Measurements from ENCODE around the gene PSMF1. TPM values are rescaled to one million over a fixed set of nuclear protein-coding genes. Genes with fewer than 3 reads are reported as not detected.

PSMF1 gene
- total RNA-seq, 4 donors from 2014 or later: 44.6 to 167 (median 67.8) TPM

- no peak overlapping the region for H3K4me3 ChIP-seq
- TF ChIP-seq, protein P1, sequence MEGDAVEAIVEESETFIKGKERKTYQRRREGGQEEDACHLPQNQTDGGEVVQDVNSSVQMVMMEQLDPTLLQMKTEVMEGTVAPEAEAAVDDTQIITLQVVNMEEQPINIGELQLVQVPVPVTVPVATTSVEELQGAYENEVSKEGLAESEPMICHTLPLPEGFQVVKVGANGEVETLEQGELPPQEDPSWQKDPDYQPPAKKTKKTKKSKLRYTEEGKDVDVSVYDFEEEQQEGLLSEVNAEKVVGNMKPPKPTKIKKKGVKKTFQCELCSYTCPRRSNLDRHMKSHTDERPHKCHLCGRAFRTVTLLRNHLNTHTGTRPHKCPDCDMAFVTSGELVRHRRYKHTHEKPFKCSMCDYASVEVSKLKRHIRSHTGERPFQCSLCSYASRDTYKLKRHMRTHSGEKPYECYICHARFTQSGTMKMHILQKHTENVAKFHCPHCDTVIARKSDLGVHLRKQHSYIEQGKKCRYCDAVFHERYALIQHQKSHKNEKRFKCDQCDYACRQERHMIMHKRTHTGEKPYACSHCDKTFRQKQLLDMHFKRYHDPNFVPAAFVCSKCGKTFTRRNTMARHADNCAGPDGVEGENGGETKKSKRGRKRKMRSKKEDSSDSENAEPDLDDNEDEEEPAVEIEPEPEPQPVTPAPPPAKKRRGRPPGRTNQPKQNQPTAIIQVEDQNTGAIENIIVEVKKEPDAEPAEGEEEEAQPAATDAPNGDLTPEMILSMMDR (IDR thresholded peaks at IDR 0.05): no peak
- TF ChIP-seq POLR2A (IDR thresholded peaks at IDR 0.05): no peak
These were observed 89.0 kb downstream of the PSMF1 start for GRCh38 chr20:1207293-1207878.

DNA sequence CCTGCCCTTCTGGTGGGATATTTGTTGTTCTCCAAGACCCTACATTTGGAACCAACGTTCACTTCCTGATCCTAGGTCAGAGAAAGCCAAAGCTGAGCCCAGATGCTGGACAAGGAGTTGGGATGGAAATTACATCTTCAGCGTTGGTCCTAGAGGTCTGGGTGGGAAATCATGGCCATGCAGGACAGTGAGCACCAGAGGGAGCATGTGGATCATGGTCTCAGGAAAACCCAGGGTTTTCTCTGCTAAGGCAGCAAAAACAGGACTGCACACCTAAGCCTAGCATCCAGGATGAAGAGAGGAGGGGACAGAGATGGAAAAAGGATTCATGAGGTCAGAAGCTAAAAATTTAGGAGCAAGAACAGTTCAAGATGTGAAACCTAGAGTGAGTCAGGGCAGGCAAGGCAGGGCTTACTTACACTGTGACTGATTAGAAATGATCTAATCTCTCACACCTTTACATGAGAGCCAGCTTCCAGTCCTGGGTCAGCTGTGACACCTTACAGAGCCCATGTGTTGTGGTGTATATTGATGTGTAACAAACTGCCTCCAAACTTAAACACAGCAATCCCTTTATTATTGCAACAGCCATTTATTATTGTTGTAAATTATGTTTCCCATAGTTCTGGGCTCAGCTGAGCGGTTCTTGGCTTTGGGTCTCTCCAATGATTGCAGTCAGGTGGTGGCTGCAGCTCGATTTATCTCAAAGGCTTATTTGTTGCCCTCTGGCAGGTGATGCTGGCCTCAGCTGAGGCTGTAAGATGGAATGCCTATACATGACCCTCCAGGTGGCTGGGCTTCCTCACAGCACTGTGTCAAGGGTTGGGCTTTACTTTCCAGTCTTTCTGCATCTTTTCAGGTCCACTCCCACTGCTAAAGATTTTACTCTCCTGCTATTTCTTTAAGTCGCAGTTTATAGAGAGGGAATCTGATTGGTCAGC, 91.3 kb downstream of the PSMF1 start:
- Histone ChIP-seq H3K4me3 (no peak overlapping the region), H3K9me3 (no peaks in the 10 kb centered on the region), H3K36me3 (no peaks in the 10 kb centered on the region), H3K4me1 (no peaks in the 10 kb centered on the region), H3K27ac (peak overlapping the region in 1 of 4 donors; percentile 2), H3K27me3 (no peaks in the 10 kb centered on the region)
- TF ChIP-seq, protein P1 (IDR thresholded peaks at IDR 0.05): peak in 1 of 6 experiments; percentile 9
- TF ChIP-seq POLR2A (IDR thresholded peaks at IDR 0.05): no peak
- no peak for DNase-seq

More at GRCh38 chr20:1207293-1207878, 89.0 kb downstream of the PSMF1 start:
- H3K36me3 ChIP-seq: no peaks in the 10 kb centered on the region
- H3K9me3 ChIP-seq: no peaks in the 10 kb centered on the region
- H3K27ac ChIP-seq: no peak overlapping the region
- DNase-seq: no peak
- H3K4me1 ChIP-seq: peaks cover 0 to 15% (median 0%) of the 10 kb centered on the region in 4 donors
- H3K27me3 ChIP-seq: no peaks in the 10 kb centered on the region

DNA sequence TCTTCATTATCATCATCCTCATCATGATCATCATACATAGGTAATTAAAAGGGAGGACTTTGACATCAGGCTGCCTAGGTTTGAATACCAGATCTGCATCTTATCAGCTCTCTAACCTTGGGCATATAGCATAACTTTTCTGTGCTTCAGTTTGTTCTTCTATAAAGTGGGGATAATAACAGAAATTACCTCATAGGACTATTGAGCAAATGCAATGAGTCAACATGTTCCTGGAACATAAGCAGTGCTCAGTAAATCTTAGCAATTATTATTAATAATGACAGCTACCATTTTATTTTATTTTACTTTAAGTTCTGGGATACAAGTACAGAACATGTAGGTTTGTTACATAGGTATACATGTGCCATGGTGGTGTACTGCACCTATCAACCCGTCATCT, 92.1 kb downstream of the PSMF1 start:
- no peak for DNase-seq
- Histone ChIP-seq H3K9me3 (no peaks in the 10 kb centered on the region), H3K27me3 (no peaks in the 10 kb centered on the region), H3K4me3 (no peak overlapping the region), H3K27ac (peak overlapping the region in 1 of 4 donors; percentile 2), H3K4me1 (no peaks in the 10 kb centered on the region), H3K36me3 (no peaks in the 10 kb centered on the region)
- no peak for TF ChIP-seq POLR2A (IDR thresholded peaks at IDR 0.05)
- TF ChIP-seq, protein P1 (IDR thresholded peaks at IDR 0.05): no peak

- Histone ChIP-seq H3K27me3 (no peaks in the 10 kb centered on the region), H3K36me3 (no peaks in the 10 kb centered on the region), H3K9me3 (no peaks in the 10 kb centered on the region), H3K4me3 (no peak overlapping the region), H3K4me1 (no peaks in the 10 kb centered on the region), H3K27ac (no peak overlapping the region)
- TF ChIP-seq, protein P1 (IDR thresholded peaks at IDR 0.05): no peak
- TF ChIP-seq POLR2A (IDR thresholded peaks at IDR 0.05): no peak
- DNase-seq: no peak
These were observed 93.6 kb downstream of the PSMF1 start for GRCh38 chr20:1212023-1212422.

- H3K27me3 ChIP-seq: no peaks in the 10 kb centered on the region
- H3K4me1 ChIP-seq: no peaks in the 10 kb centered on the region
- H3K9me3 ChIP-seq: no peaks in the 10 kb centered on the region
- DNase-seq: peak; percentile 64 to 87 (median 76)
- TF ChIP-seq POLR2A (IDR thresholded peaks at IDR 0.05): no peak
- TF ChIP-seq, protein P1 (IDR thresholded peaks at IDR 0.05): peak; percentile 53 to 89 (median 82)
- H3K36me3 ChIP-seq: no peaks in the 10 kb centered on the region
- no peak overlapping the region for H3K27ac ChIP-seq
- H3K4me3 ChIP-seq: no peak overlapping the region
These were observed 94.4 kb downstream of the PSMF1 start for GRCh38 chr20:1212607-1213396.

Data from Peyer's patch (tissue), 4 donors.